ENCODE measurements around the gene SMG9.

The SMG9 gene

GRCh38 chr19:43781630-43782310 is 27.0 kb upstream of the SMG9 start:
- no peak overlapping the region for H3K4me3 ChIP-seq (ENCODE audit: low read depth, low read length)
- TF ChIP-seq POLR2A (IDR thresholded peaks at IDR 0.05; ENCODE audit: extremely low read depth, insufficient read length) (no peak), MYC (IDR thresholded peaks at IDR 0.05; ENCODE audit: low read depth, low read length) (no peak)
- TF ChIP-seq, protein P1, sequence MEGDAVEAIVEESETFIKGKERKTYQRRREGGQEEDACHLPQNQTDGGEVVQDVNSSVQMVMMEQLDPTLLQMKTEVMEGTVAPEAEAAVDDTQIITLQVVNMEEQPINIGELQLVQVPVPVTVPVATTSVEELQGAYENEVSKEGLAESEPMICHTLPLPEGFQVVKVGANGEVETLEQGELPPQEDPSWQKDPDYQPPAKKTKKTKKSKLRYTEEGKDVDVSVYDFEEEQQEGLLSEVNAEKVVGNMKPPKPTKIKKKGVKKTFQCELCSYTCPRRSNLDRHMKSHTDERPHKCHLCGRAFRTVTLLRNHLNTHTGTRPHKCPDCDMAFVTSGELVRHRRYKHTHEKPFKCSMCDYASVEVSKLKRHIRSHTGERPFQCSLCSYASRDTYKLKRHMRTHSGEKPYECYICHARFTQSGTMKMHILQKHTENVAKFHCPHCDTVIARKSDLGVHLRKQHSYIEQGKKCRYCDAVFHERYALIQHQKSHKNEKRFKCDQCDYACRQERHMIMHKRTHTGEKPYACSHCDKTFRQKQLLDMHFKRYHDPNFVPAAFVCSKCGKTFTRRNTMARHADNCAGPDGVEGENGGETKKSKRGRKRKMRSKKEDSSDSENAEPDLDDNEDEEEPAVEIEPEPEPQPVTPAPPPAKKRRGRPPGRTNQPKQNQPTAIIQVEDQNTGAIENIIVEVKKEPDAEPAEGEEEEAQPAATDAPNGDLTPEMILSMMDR (IDR thresholded peaks at IDR 0.05; ENCODE audit: low read depth, low read length) = no peak
- TF ChIP-seq, protein P2, sequence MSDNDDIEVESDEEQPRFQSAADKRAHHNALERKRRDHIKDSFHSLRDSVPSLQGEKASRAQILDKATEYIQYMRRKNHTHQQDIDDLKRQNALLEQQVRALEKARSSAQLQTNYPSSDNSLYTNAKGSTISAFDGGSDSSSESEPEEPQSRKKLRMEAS (IDR thresholded peaks at IDR 0.05; ENCODE audit: low read depth, low read length) = no peak
- no peak for DNase-seq (ENCODE audit: low read depth)

DNA sequence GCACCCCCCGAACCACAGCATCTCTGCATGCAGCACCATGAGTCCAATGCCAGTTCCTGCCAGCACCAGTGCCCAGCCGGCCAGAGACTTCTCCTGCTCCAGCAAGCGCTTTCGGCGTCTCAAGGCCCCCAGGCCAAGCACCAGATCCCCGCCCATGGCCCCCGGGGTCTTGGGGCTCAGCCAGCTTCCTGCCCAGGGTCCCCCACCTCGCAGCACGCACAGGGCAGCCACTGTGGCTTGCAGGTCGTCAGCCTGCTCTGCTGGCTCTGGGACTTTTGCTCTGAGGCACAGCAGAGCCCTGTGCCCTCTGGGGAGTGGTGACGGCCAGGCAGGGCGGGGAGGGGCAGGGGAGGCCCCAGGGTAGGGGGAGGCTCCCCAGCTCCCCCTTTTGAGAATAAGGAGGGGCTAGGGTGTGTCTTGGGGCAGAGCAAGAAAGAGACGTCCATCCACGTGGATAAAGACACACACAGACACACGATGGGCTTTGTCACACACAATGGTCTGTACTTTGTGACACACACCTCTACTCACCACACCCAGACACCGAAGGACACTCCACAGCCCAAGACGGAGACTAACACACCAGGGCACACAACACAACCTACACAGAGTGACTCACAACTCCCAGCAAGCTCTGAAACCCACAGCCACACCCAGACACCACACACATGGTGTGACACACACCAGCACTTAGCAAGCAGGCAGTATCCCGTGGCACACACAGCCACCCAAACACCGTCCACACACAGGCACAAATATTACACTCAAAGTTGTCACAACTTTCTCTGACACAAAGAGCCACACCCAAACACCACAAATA is 26.2 kb upstream of the SMG9 start, which contains the start of gene KCNN4:
TSS of gene KCNN4 (minus strand) at position 268 of the 820 bp plus-strand sequence. CDS start at position 156, 112 bp downstream.
- peak within 1 kb of the TSS; percentile 62 for H3K4me3 ChIP-seq (ENCODE audit: low read depth, low read length)
- DNase-seq (ENCODE audit: low read depth) = peak; percentile 77
- TF ChIP-seq, protein P2 (IDR thresholded peaks at IDR 0.05; ENCODE audit: low read depth, low read length) = peak; percentile 23; the same call in 1 of the 2 replicates
- TF ChIP-seq MYC (IDR thresholded peaks at IDR 0.05; ENCODE audit: low read depth, low read length) (no peak), POLR2A (IDR thresholded peaks at IDR 0.05; ENCODE audit: extremely low read depth, insufficient read length) (peak; percentile 34)
- TF ChIP-seq, protein P1 (IDR thresholded peaks at IDR 0.05; ENCODE audit: low read depth, low read length) = no peak

- peak overlapping the region; percentile 62 for H3K4me3 ChIP-seq (ENCODE audit: low read depth, low read length)
- DNase-seq (ENCODE audit: low read depth) = peak; percentile 70
- TF ChIP-seq, protein P1 (IDR thresholded peaks at IDR 0.05; ENCODE audit: low read depth, low read length) = peak; percentile 8
- TF ChIP-seq MYC (IDR thresholded peaks at IDR 0.05; ENCODE audit: low read depth, low read length) = no peak
Observed at GRCh38 chr19:43779820-43780219, 25.1 kb upstream of the SMG9 start.

GRCh38 chr19:43779147-43779819 is 24.5 kb upstream of the SMG9 start:
- TF ChIP-seq, protein P2 (IDR thresholded peaks at IDR 0.05; ENCODE audit: low read depth, low read length) = peak; percentile 19; the same call in 1 of the 2 replicates
- no peak for TF ChIP-seq POLR2A (IDR thresholded peaks at IDR 0.05; ENCODE audit: extremely low read depth, insufficient read length)
- peak; percentile 42 for DNase-seq (ENCODE audit: low read depth)
- H3K4me3 ChIP-seq (ENCODE audit: low read depth, low read length) = peak overlapping the region; percentile 62

- no peak for TF ChIP-seq MYC (IDR thresholded peaks at IDR 0.05; ENCODE audit: low read depth, low read length)
- TF ChIP-seq, protein P2 (IDR thresholded peaks at IDR 0.05; ENCODE audit: low read depth, low read length) = no peak
- H3K4me3 ChIP-seq (ENCODE audit: low read depth, low read length) = peak overlapping the region; percentile 62
- no peak for DNase-seq (ENCODE audit: low read depth)
Observed at GRCh38 chr19:43778651-43779050, 23.9 kb upstream of the SMG9 start.

GRCh38 chr19:43777163-43777695 is 22.5 kb upstream of the SMG9 start:
- TF ChIP-seq, protein P1 (IDR thresholded peaks at IDR 0.05; ENCODE audit: low read depth, low read length) = no peak
- TF ChIP-seq, protein P2 (IDR thresholded peaks at IDR 0.05; ENCODE audit: low read depth, low read length) = 0 out of 2 replicates have a peak, but pooled peaks have one; percentile 44
- H3K4me3 ChIP-seq (ENCODE audit: low read depth, low read length) = peak overlapping the region; percentile 49
- DNase-seq (ENCODE audit: low read depth) = peak; percentile 91

Measured in NB4 (cell line).